Measurements from ENCODE around the gene PPP2R5C.

- no peak for TF ChIP-seq EZH2 (IDR thresholded peaks at IDR 0.05)
- no peak for TF ChIP-seq POLR2AphosphoS5 (IDR thresholded peaks at IDR 0.05; ENCODE audit: borderline replicate concordance, low read depth, low read length)
- no peak for TF ChIP-seq FOXP2 (optimal IDR thresholded peaks at IDR 0.05; ENCODE audit: control extremely low read depth, extremely low read length, insufficient read depth)
Observed at GRCh38 chr14:101939646-101940170, 178.2 kb downstream of the PPP2R5C start.

Data from SK-N-MC (cell line).